Fibroblast of skin of right biceps (primary cell): Measurements from ENCODE around the gene FAN1.

ENCODE experiments used
- DNase-seq: peaks from one replicate; pipeline ENCODE4 v3.0.0-alpha.2; 2013

The FAN1 gene

DNA sequence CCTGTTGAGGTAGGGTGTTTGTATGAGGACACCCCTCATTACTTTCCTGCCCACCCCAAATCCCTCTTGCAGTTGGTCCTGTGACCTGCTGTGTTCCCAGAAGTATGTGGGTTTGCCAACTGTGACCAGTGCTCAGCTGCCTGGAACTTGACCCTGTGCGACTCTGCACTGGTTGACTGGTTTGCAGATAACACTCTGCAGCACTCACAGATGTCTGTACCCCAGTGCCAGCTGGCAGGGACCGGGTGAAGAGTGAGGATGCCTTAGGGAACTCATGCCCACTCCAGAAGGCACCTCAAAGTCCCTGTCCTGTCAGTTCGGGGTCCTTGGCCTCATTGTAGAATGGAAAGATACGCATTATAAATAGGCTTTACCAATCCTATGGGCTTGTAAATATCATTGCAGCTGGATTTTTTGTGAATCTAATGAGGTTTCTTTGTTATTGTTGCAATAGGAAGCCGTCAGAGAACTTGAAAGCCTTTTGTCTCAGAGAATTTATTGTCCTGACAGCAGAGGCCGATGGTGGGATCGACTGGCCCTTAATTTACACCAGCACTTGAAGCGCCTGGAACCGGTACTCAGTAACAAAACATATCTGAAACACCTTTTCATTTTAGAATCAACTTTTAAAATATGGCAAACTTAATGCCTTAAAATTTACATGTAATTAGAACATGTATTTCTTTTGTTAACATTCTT is 18.2 kb downstream of the FAN1 start:
- DNase-seq = no peak

DNA sequence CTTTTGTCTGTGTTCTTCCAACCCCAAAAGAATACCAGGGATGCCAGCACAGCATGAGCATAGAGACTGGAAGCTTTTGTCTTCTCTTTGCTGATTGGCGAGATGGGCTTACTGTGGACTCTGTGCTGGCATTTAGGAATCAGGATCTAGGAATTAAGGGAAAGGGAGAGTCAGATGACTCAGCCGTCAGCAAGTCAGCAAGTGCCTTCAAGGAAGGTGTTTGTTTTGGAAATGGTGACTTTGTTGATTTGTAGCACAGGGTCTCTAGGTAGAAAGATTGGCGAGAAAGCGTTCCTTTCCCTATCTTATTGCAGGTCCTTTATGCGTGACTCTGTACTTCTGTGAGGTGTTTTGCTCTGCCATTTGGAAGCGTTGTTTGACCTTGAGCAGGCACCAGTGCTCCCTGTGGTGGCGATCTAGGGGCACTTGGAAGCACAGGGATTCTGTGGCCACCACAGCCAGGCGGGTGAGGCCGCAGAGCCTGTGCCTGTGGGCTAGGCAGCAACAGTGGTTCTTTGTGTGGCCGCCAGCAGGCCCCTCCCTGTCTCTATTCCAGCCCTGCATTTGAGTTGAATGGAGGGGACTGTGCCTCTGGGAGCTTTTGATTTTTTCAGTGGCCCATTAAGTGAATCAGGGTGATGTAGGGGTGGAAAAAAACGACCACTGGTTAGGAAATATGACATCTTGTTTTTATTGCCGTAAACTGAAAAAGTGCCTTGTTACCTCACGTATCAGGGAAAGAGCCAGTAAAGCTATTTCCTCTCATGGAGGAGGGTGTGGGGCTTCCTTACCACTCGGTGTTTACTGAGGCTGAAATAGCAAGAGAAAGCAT is 19.0 kb downstream of the FAN1 start:
- peak; percentile 61 for DNase-seq

DNA sequence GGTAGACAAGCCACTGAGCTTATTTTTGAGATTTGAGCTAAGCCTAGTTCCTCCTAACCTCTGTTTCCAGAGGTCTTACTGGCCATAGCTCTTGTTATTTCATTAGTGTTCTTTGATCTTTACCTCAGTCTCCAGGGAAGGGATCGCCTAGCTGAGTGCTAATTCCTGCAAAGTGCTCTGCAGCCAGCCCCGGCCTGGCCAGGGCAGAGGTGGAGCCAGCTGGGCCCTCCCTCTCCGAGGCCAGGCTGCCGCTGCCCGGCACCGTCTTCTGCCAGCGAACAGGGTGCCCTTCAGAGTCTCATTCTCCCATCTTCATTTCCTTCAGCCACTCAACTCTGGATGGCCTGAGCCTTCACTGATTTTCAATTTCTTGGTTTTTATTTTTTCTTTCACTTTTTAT is 19.7 kb downstream of the FAN1 start:
- DNase-seq = no peak

DNA sequence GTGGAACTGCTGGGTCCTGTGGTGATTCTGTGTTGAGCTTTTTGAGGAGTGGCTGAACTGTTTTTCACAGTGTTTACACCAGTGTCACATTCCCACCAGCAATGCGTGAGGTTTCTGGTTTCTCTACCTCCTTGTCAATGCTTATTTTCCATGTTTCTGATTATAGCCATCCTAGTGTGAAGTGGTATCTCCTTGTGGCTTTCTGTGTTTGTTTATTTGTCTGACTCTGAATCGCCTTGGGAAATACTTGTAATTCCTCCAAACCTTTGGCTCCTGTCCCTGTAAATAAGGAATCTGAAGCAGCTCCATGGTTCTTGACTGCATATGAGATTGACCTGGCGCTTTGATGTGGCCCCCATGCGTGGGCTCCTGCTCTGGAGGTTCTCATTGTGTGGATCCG is 20.6 kb downstream of the FAN1 start:
- peak; percentile 58 for DNase-seq

DNA sequence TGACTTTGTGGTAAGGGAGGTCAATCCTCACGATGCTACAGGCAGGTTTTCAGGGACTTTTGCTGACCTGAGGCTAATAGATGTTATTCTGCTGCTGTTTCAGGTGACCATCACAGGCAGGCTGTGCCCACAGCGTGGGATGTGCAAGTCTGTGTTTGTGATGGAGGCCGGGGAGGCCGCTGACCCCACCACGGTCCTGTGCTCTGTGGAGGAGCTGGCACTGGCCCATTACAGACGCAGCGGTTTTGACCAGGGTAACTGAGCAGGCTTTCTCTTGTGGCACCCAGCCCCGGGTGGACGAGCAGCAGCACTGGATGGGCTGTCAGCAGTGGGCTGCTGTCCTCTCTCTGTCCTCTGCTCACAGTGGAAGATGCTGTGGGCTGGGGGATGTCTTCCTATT is 22.0 kb downstream of the FAN1 start:
- DNase-seq = no peak

DNA sequence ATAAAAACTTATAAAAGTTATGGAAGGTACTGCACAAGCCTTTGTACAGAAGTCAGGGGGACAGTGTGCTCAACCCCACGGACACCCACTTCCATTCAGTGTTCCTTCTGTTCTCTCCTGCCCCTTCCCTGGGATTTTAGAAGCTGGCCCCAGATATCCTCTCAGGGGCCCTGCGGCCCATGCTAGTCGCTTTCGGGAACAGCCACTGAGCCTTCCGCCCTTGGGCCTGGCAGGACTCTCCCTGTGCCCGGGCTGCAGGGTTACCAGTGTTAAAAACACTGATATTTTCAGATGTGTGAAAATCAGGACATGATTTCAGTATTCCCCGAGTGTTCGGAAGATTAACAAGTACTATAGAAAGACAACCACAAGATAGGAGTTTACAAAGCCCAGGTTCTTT is 22.4 kb downstream of the FAN1 start:
- no peak for DNase-seq

DNA sequence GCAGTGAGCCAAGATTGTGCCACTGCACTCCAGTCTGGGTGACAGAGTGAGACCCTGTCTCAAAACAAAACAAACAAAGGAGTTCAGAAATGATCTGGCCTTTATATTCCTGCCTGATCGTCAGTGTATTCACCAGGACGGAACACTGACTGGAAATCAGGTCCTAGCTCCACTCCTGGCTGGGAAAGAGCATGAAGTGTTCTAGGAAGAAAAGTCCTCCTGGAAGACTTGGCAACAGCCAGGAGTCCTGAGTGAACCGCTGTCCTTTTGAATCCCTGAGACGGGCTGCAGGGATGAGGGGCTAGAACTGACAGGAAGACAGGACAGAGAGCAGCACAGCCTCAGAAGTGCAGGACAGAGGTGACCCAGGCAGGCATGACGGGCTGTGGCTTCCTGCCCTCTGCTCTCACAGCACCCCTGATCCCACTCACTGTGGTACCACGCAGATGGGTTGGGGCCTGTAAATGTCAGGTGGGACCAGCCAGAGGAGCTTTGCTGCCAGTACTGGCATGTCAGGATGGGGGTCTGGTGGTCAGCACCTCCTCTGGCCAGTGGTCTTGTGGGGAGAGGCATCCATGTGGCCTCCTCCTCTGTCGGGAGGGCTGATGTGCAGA is 23.5 kb downstream of the FAN1 start:
- no peak for DNase-seq

DNA sequence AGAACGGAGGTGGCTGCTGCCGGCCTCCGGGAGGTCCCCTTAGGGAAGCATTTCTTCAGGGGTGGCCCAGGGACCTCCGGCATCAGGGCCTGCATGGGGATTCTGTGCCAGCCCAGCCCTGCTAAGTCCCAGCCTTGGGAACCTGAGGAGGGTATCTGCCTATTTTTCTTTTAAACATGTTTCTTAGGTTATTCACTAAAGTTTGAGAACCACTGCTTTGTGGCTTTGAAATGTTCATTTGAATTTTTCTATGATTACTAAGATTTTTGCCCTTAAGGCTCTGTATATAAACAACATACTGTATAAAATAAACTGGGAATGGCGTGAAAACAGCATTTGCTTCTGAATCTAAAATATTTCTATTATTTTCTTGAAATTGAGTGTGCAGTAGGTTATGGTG is 24.4 kb downstream of the FAN1 start:
- no peak for DNase-seq

DNA sequence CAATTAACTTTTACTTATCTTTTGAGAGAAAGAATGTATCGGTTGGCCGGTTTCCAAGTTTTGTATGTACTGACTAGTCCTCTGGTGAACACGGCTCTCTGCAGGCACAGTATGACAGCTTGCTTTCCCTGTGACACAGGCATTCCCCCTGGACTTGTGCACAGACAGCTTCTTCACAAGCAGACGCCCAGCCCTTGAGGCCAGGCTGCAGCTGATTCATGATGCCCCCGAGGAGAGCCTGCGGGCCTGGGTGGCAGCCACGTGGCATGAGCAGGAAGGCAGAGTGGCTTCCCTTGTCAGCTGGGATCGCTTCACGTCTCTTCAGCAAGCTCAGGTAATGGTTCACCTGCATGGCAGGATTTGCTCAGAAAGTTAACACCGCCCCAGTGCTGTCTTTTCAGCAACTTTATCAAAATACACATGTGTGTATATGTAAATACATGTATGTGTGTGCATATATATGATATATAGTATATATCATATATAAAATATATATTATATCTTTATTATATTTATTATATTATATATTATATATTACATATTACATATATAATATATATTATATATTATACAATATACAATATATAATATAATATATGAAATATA is 25.5 kb downstream of the FAN1 start:
- peak; percentile 21 for DNase-seq

DNA sequence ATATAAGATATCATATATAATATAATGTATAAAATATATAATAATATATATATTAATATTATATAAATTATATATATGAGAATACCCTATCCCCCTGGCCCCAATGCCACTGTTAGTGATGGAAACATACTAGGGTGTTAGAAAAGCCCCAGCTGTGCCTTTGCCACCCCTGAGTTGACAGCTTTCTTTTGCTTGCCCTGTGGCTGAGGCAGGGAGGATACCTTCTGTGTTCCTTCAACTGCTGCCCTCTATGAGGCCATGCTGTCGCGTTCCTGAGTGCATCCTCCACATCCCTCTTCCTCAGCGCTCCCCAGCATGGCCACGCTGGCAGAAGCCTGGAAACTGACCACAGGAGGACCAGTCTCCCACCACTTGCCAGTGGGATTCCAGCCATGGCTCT is 26.3 kb downstream of the FAN1 start:
- no peak for DNase-seq

DNA sequence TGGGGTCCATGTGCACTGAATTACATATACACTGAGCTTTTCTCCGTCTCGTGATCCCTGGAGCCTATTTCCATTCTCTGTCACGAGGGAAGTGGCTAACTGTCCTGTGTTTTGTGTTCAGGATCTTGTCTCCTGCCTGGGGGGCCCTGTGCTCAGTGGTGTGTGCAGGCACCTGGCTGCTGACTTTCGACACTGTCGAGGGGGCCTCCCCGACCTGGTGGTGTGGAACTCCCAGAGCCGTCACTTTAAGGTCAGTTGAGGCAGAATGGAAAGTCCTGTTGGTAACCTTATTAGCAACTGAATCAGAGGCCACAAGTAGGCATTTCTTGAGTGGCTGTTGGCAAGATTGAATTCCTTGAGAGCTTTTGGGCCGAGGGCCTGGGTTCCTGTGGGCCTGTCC is 26.7 kb downstream of the FAN1 start:
- no peak for DNase-seq

DNA sequence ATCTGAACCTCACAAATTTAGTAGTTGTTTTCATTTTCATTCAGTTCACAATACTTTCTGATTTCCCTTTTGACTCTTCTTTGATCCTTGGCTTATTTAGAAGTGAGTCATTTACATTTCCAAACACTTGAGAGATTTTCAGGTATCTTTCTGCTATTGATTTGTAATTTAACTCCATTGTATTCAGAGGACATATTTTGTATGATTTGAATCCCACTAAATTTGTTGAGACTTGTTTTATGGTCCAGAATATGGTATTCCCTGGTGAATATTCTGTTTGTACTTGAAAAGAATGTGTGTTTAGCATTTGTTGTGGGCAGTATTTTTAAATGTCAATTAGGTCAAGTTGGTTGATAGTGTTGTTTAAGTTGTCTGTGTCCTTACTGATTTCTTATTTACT is 29.6 kb downstream of the FAN1 start:
- DNase-seq = no peak

DNA sequence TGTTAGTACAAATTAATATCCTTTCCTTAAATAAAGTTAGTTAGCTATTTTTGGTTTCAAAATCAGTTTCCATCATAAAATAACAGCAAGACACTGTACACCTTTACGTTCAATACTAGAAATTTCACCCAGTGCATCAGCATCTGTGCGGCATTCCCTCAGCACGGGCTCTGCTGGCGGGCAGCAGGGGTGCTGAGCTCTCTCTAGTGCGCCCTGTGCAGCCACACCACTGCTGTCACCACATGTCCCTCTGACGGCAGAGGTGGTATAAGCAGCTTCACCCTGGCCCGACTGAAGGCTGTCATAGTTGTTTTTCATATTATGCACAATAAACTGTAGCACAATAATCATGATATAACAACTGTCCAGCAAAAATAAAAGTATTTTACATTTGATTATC is 35.4 kb downstream of the FAN1 start:
- no peak for DNase-seq

DNA sequence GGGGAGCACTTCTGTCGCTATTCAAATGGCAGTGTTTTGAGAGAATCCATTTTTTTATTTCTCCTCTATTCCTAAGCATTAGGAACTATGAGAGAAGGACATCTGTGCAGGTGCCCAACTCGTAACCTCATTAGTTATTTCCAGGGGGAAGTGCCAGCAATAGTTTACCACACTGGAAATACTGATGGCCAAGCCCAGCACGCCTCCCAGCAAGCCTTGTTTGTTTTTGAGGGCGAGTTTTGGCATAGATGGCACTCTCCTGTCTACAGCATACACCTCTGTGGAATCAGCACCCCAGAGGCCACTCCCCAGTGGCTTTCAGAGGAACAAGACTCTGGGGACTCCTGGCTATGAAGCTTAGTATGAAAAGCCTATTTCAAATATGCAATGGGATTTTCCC is 36.6 kb downstream of the FAN1 start:
- no peak for DNase-seq

DNA sequence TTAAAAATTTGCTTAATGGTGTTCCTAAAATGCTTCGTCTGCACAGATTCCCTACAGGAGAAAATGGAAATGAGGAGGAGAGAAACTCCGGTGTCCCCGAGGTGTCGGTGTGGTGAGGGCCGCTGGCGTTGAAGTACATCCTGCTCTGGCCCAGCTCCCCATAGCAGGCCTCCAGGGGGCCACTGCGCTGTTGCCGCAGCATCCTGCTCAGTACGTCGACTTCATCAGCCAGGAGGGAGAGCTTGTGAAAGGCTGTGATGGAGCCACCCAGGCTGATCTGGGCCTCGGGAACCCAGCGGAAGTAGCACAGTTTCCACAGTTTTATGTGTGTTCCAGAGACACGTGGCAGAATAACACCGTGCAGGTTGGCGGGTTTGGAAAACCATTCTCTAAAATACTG is 37.8 kb downstream of the FAN1 start:
- no peak for DNase-seq

DNA sequence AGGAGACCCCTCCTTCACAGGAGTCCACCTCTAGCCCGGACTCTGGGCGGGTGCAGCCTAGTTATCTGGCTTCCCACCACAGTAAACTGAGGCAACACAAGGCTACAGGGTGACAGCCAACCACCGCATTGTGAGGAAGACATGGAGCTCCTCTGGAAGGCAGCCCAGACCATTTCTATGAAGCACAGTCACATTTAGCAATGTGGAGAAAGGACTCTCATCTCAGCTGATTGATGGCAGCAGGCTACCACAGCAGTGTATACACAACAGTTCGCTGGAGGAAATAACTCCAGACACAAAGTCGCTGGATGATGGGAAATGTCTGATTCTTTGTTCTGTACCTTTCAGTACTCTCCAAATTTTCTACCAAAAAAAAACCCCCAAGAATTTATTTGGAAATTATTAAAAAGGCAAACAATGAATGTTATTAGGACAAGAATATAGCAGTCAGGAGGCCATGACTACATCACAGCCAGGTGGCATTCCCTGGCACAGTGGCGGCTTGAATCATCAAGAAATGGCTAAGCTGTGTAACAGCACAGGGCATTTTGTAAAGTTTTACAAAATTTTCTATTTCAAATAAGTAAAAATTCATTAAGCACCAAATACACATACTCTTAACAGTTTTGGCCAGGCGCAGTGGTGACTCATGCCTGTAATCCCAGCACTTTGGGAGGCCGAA is 40.1 kb downstream of the FAN1 start:
- DNase-seq = no peak

DNA sequence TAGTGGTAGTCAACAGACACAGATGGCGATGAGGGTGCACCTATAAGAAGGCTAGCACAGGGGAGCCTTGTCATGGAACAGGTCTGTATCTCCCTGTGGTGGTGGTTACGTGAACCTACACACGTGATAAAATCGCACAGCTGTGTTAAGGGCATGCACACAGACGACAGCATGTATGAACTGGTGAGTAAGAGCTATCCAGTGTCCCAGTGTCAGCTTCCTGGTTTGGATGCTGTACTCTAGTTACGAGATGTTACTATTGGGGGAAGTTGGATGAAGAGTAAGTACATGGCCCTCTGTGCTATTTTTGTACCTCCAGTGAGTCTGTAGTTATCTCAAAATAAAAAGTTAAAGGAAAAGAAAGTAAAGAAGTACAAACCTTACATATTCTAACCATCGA is 49.5 kb downstream of the FAN1 start:
- peak; percentile 3 for DNase-seq

DNA sequence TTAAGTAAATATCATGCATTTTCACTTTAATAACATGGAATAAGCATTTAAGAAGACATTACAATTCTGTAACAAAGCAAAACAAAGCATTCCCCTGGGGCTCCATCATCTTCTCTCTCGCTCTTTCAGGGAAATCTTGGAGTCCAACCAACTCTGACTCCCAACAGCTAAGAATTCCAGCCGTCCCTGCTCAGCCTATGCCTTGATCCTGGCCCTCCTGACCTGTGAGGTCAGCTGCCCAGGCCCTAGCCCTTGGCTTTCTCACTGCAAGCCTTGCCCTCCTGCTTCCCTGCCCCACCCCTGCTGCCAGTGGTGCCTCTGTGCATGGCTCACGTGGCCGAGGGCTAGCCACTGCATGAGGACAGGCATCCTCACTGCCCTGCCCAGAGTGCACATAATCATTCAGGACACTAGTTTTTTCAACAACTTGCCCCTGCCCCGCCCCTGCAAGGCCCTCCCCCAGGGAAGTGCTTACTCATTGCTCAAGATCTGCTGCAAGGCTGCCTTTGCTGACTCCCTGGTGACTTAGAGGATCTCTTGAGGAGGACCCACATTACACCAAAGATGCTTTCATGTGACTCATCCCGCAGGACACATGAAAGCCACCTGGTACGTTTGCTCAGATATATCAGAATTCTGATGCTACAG is 50.1 kb downstream of the FAN1 start:
- peak; percentile 92 for DNase-seq

DNA sequence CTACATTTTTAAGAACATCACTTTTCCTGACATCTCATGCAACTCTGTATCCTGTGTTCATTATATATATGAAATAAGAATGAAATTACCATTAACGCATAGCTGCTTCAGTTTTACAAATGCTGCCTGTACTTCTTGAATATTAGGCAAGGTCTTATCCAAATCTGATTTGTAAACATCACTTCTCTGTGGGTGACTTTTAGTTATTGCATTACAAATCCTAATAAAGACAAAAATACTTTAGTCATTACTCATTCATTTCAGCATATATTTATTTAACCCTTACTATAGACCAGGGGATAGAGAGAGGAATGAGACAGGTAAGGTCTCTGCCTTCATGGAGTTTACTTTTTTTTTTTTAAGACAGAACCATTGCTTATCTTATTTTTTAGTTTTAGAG is 51.0 kb downstream of the FAN1 start:
- DNase-seq = peak; percentile 14

DNA sequence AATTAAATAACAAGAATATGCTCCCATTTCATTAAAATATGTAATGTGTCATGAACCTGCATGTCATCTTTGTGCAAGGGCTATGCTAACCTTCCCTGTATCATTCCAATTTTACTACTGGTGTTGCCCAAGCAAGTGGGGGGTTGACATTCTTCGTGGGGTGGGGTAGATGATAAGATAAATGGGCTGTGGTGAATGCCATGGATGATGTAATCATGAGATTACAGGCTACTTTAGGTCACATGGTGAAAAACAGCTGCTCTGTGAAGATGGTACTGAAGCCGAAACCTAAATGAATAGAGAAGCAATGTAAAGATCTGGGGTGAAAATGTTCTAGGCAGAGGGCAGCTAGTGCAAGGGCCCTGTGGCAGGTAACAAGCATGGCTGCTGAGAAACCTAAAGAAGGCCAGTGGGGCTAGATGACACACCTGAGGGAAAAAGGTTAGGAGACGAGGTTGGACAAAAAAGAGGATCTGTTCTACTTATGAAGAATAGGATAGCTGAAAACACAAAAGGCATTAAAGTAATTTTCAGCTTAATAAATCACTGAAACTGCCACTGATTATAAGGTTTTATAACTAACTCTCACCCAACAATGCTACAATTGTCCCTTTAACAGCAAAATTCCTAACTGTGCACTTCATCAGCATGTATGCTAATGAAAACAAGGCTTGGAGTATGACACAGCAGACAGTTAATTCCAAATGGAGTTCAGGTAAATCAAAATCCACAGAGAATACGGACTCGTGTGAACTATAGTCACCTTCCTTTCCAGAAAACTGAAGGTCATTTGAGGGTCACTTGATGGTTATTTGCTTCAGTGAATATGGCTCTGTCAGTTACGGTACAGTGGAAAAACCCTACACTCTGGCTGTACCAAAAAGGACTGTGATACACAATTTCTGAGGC is 52.8 kb downstream of the FAN1 start:
- DNase-seq = peak; percentile 44

DNA sequence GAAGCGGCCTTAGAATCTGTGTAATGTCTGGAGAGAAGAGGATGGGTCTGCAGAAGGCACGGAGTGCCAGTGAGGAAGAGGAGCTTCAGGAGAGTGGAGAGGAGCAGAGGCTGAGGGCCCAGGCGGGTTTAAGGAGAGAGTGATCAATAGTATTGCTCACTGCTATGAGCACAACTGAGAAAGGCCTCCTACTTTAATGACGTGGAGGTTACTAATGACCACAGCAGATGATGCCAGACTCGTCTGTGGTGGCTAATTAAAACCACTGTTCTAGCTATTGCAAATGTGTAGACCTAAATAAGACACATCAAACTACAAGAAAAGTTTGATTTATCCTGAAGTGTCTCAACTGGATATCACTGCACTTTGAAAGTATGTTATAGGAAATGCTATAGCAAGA is 54.5 kb downstream of the FAN1 start:
- no peak for DNase-seq

DNA sequence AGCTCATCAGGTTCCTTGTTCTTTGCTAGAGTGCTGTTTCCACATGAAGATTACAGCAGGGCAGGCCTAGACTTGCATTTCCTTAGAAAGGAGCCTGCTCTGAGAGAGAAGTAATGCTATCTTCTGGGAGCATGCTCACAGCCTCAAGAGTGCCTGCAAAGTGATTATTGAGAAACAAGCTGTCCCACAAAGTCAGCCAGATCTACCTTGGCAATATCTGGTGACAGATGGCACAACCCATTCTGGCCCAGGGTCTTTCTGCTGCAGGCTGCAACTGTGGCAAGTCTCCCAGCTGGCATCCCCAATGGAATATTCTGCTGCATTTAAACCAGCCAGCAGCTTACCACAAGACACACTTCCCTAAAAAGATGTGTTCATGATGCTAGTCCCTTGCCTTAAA is 58.4 kb downstream of the FAN1 start:
- DNase-seq = no peak
